ENCODE results near the gene SCN5A. TPM values are rescaled to one million over a fixed set of nuclear protein-coding genes. Genes with fewer than 3 reads are reported as not detected.

SCN5A gene
- total and polyA plus RNA-seq, 2 of the 13 experiments (the other 11 are each of a cell fraction or from before 2014, with no cell fraction given), result 0.22 TPM; not detected in 1

DNA sequence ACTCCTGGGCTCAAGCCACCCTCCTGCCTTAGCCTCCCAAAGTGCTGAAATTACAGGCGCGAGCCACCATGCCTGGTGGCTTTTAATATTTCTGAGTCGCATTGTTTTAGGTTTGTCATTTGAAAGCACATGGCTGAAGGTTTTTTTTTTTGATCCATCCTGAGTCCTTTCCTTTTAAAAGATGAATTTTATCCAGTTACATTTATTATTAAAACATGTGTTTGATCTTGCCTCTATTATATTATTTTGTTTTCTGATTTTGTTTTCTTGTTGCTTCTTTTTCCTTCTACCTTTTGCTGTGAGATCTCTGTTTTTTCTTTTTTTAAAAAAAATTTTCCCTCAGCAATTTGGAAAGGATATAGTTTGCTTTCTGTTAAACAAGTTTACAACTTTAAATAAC lies 76.4 kb downstream of the SCN5A start:
- POLR2A ChIA-PET, result no interaction called here
- Histone ChIP-seq H3K9ac (ENCODE audit: insufficient read depth, low read depth, low read length) (no peak overlapping the region), H4K20me1 (ENCODE audit: insufficient read depth, low read length) (no peaks in the 10 kb centered on the region), H3K4me3 (replicated peaks in 1 of 3; ENCODE audit: insufficient read depth in 1 of 3, low read depth in 2 of 3, low read length in 3 of 3) (no peak overlapping the region), H3K36me3 (replicated peaks in 1 of 2; ENCODE audit: control insufficient read depth in 1 of 2, insufficient read depth in 2 of 2, low read length in 2 of 2) (no peaks in the 10 kb centered on the region), H3K9me3 (ENCODE audit: low read length) (no peaks in the 10 kb centered on the region), H3K27ac (ENCODE audit: extremely low read length, insufficient read depth, low read length) (no peak overlapping the region), H3K27me3 (ENCODE audit: control insufficient read depth in 1 of 2, insufficient read depth in 2 of 2, low read length in 2 of 2) (peaks cover 0 to 10% of the 10 kb centered on the region in 2 experiments; a peak in 4 of 5 replicates), H2AFZ (ENCODE audit: low read length) (no peak overlapping the region), H3K4me1 (ENCODE audit: insufficient read depth, low read length) (no peaks in the 10 kb centered on the region), H3K4me2 (ENCODE audit: low read depth, low read length) (no peak overlapping the region), H3K79me2 (ENCODE audit: insufficient read depth, low read length) (no peaks in the 10 kb centered on the region)
- BruUV-seq (replicated peaks), result no TSS peak
- ATAC-seq (no peak), FAIRE-seq (no peak), DNase-seq (ENCODE audit: low spot score) (no peak)
- no peak for TF ChIP-seq NPAS2 (CRISPR knock-in tag; IDR thresholded peaks at IDR 0.05; ENCODE audit: borderline replicate concordance)
- TF ChIP-seq ZNF567 (CRISPR knock-in tag; IDR thresholded peaks at IDR 0.05; ENCODE audit: borderline replicate concordance), result no peak
- TF ChIP-seq, protein P1, sequence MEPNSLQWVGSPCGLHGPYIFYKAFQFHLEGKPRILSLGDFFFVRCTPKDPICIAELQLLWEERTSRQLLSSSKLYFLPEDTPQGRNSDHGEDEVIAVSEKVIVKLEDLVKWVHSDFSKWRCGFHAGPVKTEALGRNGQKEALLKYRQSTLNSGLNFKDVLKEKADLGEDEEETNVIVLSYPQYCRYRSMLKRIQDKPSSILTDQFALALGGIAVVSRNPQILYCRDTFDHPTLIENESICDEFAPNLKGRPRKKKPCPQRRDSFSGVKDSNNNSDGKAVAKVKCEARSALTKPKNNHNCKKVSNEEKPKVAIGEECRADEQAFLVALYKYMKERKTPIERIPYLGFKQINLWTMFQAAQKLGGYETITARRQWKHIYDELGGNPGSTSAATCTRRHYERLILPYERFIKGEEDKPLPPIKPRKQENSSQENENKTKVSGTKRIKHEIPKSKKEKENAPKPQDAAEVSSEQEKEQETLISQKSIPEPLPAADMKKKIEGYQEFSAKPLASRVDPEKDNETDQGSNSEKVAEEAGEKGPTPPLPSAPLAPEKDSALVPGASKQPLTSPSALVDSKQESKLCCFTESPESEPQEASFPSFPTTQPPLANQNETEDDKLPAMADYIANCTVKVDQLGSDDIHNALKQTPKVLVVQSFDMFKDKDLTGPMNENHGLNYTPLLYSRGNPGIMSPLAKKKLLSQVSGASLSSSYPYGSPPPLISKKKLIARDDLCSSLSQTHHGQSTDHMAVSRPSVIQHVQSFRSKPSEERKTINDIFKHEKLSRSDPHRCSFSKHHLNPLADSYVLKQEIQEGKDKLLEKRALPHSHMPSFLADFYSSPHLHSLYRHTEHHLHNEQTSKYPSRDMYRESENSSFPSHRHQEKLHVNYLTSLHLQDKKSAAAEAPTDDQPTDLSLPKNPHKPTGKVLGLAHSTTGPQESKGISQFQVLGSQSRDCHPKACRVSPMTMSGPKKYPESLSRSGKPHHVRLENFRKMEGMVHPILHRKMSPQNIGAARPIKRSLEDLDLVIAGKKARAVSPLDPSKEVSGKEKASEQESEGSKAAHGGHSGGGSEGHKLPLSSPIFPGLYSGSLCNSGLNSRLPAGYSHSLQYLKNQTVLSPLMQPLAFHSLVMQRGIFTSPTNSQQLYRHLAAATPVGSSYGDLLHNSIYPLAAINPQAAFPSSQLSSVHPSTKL (CRISPR knock-in tag; IDR thresholded peaks at IDR 0.05), result no peak
- TF ChIP-seq TOE1 (CRISPR knock-in tag; IDR thresholded peaks at IDR 0.05), result no peak
- TF ChIP-seq, protein P2, sequence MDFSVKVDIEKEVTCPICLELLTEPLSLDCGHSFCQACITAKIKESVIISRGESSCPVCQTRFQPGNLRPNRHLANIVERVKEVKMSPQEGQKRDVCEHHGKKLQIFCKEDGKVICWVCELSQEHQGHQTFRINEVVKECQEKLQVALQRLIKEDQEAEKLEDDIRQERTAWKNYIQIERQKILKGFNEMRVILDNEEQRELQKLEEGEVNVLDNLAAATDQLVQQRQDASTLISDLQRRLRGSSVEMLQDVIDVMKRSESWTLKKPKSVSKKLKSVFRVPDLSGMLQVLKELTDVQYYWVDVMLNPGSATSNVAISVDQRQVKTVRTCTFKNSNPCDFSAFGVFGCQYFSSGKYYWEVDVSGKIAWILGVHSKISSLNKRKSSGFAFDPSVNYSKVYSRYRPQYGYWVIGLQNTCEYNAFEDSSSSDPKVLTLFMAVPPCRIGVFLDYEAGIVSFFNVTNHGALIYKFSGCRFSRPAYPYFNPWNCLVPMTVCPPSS (IDR thresholded peaks at IDR 0.05), result no peak
- no peak for TF ChIP-seq ZNF773 (CRISPR knock-in tag; IDR thresholded peaks at IDR 0.05; ENCODE audit: borderline replicate concordance)
- TF ChIP-seq, protein P3, sequence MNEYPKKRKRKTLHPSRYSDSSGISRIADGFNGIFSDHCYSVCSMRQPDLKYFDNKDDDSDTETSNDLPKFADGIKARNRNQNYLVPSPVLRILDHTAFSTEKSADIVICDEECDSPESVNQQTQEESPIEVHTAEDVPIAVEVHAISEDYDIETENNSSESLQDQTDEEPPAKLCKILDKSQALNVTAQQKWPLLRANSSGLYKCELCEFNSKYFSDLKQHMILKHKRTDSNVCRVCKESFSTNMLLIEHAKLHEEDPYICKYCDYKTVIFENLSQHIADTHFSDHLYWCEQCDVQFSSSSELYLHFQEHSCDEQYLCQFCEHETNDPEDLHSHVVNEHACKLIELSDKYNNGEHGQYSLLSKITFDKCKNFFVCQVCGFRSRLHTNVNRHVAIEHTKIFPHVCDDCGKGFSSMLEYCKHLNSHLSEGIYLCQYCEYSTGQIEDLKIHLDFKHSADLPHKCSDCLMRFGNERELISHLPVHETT (CRISPR knock-in tag; conservative IDR thresholded peaks at IDR 0.05), result no peak
- no peak for TF ChIP-seq PAF1 (CRISPR knock-in tag; IDR thresholded peaks at IDR 0.05)
- TF ChIP-seq RNF2 (conservative IDR thresholded peaks at IDR 0.05; ENCODE audit: low read depth), result no peak
- TF ChIP-seq, protein P4, sequence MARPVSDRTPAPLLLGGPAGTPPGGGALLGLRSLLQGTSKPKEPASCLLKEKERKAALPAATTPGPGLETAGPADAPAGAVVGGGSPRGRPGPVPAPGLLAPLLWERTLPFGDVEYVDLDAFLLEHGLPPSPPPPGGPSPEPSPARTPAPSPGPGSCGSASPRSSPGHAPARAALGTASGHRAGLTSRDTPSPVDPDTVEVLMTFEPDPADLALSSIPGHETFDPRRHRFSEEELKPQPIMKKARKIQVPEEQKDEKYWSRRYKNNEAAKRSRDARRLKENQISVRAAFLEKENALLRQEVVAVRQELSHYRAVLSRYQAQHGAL (CRISPR knock-in tag; IDR thresholded peaks at IDR 0.05; ENCODE audit: not compliant biosample characterization), result no peak
- TF ChIP-seq ZNF24 (IDR thresholded peaks at IDR 0.05), result no peak
- TF ChIP-seq, protein P5, sequence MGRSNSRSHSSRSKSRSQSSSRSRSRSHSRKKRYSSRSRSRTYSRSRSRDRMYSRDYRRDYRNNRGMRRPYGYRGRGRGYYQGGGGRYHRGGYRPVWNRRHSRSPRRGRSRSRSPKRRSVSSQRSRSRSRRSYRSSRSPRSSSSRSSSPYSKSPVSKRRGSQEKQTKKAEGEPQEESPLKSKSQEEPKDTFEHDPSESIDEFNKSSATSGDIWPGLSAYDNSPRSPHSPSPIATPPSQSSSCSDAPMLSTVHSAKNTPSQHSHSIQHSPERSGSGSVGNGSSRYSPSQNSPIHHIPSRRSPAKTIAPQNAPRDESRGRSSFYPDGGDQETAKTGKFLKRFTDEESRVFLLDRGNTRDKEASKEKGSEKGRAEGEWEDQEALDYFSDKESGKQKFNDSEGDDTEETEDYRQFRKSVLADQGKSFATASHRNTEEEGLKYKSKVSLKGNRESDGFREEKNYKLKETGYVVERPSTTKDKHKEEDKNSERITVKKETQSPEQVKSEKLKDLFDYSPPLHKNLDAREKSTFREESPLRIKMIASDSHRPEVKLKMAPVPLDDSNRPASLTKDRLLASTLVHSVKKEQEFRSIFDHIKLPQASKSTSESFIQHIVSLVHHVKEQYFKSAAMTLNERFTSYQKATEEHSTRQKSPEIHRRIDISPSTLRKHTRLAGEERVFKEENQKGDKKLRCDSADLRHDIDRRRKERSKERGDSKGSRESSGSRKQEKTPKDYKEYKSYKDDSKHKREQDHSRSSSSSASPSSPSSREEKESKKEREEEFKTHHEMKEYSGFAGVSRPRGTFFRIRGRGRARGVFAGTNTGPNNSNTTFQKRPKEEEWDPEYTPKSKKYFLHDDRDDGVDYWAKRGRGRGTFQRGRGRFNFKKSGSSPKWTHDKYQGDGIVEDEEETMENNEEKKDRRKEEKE (IDR thresholded peaks at IDR 0.05), result no peak
- TF ChIP-seq ZNF121 (CRISPR knock-in tag; IDR thresholded peaks at IDR 0.05), result no peak
- TF ChIP-seq DNMT3B (CRISPR knock-in tag; conservative IDR thresholded peaks at IDR 0.05), result no peak
- no peak for TF ChIP-seq ZEB1 (IDR thresholded peaks at IDR 0.05; ENCODE audit: insufficient replicate concordance, low read depth)
- in situ Hi-C loops (cut with HindIII; ENCODE audit: extremely low pct_ligation_motif_present, low pct_unique_long_range_greater_than_20kb) (no loop called here), intact Hi-C loops (cut with micrococcal nuclease; ENCODE audit: unreplicated experiment) (no loop called here)
- CTCF ChIA-PET (ENCODE audit: low intra/inter-chr PET ratio, low total read pairs), result no interaction called here
- WGBS (ENCODE audit: low lambda C conversion rate), result 90% methylated on average over 3 of the region's 3 CpGs
